Measurements from ENCODE around the gene MCC.

DNA sequence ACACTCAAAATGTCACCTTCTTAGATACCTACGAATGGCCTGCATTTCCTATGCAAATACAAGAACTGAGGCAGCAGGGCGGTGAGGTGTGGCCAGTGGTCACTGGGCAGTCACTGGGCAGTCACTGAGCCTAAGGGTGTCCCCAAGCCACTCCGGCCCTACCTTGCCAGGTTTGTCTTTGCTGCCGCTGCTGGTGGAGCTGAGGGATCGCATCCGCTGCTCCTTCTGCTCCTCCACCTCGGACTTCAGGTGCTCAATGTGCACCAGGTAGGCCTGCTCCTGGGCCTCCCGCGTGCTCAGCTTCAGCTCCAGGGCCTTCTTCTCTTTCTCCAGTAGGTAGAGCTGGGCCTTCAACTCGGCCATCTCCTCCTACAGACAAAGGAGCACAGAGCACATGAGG is 439.3 kb downstream of the MCC start:
- TF ChIP-seq, protein P1, sequence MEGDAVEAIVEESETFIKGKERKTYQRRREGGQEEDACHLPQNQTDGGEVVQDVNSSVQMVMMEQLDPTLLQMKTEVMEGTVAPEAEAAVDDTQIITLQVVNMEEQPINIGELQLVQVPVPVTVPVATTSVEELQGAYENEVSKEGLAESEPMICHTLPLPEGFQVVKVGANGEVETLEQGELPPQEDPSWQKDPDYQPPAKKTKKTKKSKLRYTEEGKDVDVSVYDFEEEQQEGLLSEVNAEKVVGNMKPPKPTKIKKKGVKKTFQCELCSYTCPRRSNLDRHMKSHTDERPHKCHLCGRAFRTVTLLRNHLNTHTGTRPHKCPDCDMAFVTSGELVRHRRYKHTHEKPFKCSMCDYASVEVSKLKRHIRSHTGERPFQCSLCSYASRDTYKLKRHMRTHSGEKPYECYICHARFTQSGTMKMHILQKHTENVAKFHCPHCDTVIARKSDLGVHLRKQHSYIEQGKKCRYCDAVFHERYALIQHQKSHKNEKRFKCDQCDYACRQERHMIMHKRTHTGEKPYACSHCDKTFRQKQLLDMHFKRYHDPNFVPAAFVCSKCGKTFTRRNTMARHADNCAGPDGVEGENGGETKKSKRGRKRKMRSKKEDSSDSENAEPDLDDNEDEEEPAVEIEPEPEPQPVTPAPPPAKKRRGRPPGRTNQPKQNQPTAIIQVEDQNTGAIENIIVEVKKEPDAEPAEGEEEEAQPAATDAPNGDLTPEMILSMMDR (IDR thresholded peaks at IDR 0.05), result no peak
- no peak for TF ChIP-seq POLR2A (IDR thresholded peaks at IDR 0.05)

All from uterus (tissue), 2 donors.